Aorta (tissue), 5 donors: Measurements from ENCODE around the gene HTR3A. TPM values are rescaled to one million over a fixed set of nuclear protein-coding genes. Genes with fewer than 3 reads are reported as not detected.

Experiments used
- ATAC-seq: fragments of 200-7000 bp; cut with Tn5 transposase; one replicate; pipeline ENCODE4 v1.9.1; 2022; ENCODE audit warnings: moderate library complexity; ENCODE audit not compliant: low FRiP score
- DNase-seq, 2 donors: peaks; one replicate each; pipeline ENCODE4 v3.0.0-alpha.2; 2020
- H3K27ac ChIP-seq, 2 donors: one replicate each; pipeline ENCODE4 v1.5.1; 2013; ENCODE audit warnings: low read length in 2 of 2, mild to moderate bottlenecking in 2 of 2, moderate library complexity in 2 of 2, control low read depth in 1 of 2, inconsistent platforms in 1 of 2, low read depth in 1 of 2
- H3K27me3 ChIP-seq, 2 donors: one replicate each; pipeline ENCODE4 v1.6.1; 2013; ENCODE audit warnings: control low read depth in 1 of 2, low read length in 1 of 2, mild to moderate bottlenecking in 1 of 2, moderate library complexity in 1 of 2; ENCODE audit not compliant: insufficient read depth in 2 of 2, control insufficient read depth in 1 of 2
- H3K36me3 ChIP-seq, 2 donors: one replicate each; pipeline ENCODE4 v1.6.1; 2013; ENCODE audit warnings: control low read depth in 1 of 2, low read length in 1 of 2, mild to moderate bottlenecking in 1 of 2; ENCODE audit not compliant: insufficient read depth in 2 of 2, control insufficient read depth in 1 of 2
- H3K4me1 ChIP-seq, 2 donors: one replicate each; pipeline ENCODE4 v1.6.1; 2013; ENCODE audit warnings: low read length in 2 of 2, control low read depth in 1 of 2, mild to moderate bottlenecking in 1 of 2, moderate library complexity in 1 of 2; ENCODE audit not compliant: insufficient read depth in 2 of 2, control insufficient read depth in 1 of 2
- H3K4me3 ChIP-seq, 2 donors: one replicate each; pipeline ENCODE4 v1.5.1; 2013; ENCODE audit warnings: low read length in 2 of 2, control low read depth in 1 of 2, mild to moderate bottlenecking in 1 of 2
- H3K9me3 ChIP-seq: one replicate; pipeline ENCODE4 v1.6.1; 2013; ENCODE audit warnings: mild to moderate bottlenecking, low read length; ENCODE audit not compliant: control insufficient read depth
- WGBS, 2 donors: extraction: QIAGEN DNeasy Blood & Tissue Kit; methylation state at CpG; one replicate each; pipeline ENCODE4 v1.1.7; 2013; 5-methylcytosine and 5-hydroxymethylcytosine counted together
- intact Hi-C, 2 donors: fragments of 100-400 bp; cut with DNase I; formaldehyde crosslinking; loops; one replicate each; pipeline versions ENCODE4 v1.14.2 to v1.15.0; 2022
- polyA plus RNA-seq, 2 donors: library from polyadenylated mRNA; stranded (reverse); fragments of 200-250 nt; gene quantifications; one replicate each; pipeline ENCODE4 v1.2.3, GENCODE V29; 2013
- total RNA-seq, 2 donors: library from RNA; stranded (reverse); fragmentation: NEBNext Ultra II Directional; extraction: Animal tissue kit (Norgen Biotek cat#: 25700); gene quantifications; one replicate each; pipeline ENCODE4 v1.2.1, GENCODE V29; 2021
- donor health status: healthy with polysubstance abuse.
- donor health status: Bipolar disorder and iron deficiency.
- donor health status: DM: no; HTN: no; CAD: no.
- donor health status: DM: no; HTN: no; CAD: no.
- donor health status: DM: yes; HTN: yes; CAD: no.

HTR3A gene
- total and polyA plus RNA-seq, 4 donors: 0.20 TPM; not detected in 3

DNA sequence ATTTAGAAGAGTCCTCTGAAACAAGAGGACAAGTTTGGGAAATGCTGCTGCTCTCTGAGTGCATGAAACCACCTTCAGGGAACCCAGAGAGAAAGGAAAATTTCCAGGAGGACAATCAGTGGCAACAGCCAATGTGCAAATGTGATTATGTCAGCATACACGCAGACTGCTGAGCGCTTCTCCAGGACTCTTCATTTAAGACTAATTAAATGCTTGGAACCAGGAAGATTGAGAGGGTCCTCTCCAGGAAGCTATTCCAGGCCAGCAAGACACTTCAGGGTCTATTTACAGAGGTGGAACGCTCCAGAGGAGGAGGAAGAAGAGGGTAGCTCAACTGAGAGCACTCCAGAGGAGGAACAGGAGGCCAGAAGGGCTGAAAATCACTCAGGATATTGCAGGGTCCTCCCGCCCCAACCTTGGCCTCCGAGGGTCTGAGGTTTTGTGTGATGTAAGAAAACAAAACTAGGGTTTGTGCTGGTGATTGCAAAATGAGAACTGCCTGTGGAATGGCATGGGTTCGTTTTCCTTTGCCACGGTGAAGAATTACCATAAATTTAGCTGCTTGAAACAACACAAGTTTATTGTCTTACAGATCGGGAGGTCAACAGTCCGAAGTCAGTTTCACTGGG, 14.1 kb upstream of the HTR3A start:
- 26 to 39% methylated on average over 9 of the region's 9 CpGs for WGBS, 2 donors
- Histone ChIP-seq H3K27me3 (no peaks in the 10 kb centered on the region), H3K4me3 (no peak overlapping the region), H3K4me1 (no peaks in the 10 kb centered on the region), H3K27ac (no peak overlapping the region), H3K36me3 (no peaks in the 10 kb centered on the region), H3K9me3 (peaks cover 3% of the 10 kb centered on the region)
- no peak for DNase-seq
- ATAC-seq: no peak
- intact Hi-C loops: no loop called here

DNA sequence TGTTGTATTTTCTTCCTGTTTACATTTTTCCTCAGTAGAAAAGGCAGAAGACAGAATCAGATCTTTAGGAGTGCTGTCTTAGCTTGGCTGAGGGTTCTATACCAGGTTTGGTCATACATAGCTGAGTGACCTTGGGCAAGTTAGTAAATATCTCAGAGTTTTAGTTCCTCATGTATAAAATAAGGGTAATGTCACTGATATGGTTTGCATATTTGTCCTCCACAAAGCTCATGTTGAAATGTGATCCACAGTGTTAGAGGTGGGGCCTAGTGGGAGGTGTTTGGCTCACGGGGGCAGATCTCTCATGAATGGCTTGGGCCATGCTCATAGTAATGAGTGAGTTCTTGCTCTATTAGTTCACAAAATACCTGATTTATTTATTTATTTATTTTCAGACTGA, 7.5 kb upstream of the HTR3A start:
- intact Hi-C loops: no loop called here
- H3K36me3 ChIP-seq: no peaks in the 10 kb centered on the region
- no peak overlapping the region for H3K27ac ChIP-seq
- H3K4me1 ChIP-seq: no peaks in the 10 kb centered on the region
- H3K27me3 ChIP-seq: no peaks in the 10 kb centered on the region
- no peak for DNase-seq
- WGBS, 2 donors: 38 to 40% methylated on average over 1 of the region's 1 CpG
- H3K9me3 ChIP-seq: peaks cover 3% of the 10 kb centered on the region
- no peak overlapping the region for H3K4me3 ChIP-seq
- no peak for ATAC-seq

DNA sequence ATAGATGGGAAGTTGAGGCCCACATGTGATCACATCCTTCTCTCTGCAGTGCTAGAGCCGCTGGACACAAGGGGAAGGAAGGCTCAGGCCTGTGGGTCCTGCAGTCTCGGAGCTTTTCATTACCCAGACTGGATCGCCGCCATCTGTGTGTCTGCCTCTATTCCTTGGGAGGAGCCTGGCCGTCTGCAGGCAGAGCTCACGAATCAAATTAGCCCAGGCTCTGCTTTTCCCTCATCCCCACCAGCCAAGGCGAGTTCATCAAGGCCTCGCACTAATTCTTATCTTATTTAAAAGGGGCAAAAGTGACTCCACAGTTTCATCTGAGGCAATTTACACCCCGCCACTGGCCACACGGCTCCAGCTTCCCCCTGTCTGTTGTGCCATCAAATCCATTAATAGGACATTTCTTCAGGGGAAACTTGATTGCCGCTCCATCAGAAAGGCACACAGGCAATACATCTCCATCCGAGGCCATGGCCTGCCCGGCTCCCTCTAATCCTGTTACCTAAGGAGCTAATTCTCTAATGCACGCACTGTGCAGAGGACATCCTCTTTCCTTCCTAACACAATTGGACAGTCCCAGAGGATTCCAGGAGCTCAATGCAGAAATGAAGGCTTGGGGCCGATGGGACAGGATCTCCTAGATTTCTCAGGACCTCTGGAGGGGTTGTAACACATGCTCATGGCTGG, 3.3 kb upstream of the HTR3A start:
- DNase-seq (no peak), ATAC-seq (no peak)
- no peak overlapping the region for H3K4me3 ChIP-seq
- no peaks in the 10 kb centered on the region for H3K36me3 ChIP-seq
- H3K4me1 ChIP-seq: no peaks in the 10 kb centered on the region
- intact Hi-C loops: no loop called here
- H3K27me3 ChIP-seq: no peaks in the 10 kb centered on the region
- no peaks in the 10 kb centered on the region for H3K9me3 ChIP-seq
- WGBS, 2 donors: 79 to 83% methylated on average over 15 of the region's 15 CpGs
- H3K27ac ChIP-seq: no peak overlapping the region

DNA sequence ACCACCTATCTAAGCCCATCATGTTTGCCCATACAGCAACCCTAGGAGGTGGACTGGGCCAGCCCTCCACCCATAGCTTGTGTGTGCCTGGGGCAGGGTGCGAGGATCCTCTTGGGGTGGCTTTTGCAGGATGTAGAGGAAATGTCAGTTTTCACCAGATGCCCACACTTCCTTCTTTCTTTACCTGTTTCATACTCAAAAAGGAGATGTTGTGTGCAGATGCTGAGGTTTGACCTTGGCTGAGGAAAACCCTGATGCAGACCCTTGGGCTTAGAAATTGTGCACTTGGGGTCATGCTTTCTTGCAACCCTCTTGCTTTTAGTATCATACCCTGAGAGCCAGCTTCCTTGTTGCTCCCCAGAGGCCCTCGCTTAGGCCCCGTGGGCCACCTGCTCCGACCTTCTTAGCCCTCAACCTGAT, 2.2 kb downstream of the HTR3A start:
- Histone ChIP-seq H3K4me1 (no peaks in the 10 kb centered on the region), H3K4me3 (no peak overlapping the region), H3K9me3 (no peaks in the 10 kb centered on the region), H3K27me3 (no peaks in the 10 kb centered on the region), H3K27ac (no peak overlapping the region), H3K36me3 (no peaks in the 10 kb centered on the region)
- WGBS, 2 donors: 74 to 79% methylated on average over 4 of the region's 4 CpGs
- ATAC-seq (no peak), DNase-seq (no peak)
- intact Hi-C loops: no loop called here

DNA sequence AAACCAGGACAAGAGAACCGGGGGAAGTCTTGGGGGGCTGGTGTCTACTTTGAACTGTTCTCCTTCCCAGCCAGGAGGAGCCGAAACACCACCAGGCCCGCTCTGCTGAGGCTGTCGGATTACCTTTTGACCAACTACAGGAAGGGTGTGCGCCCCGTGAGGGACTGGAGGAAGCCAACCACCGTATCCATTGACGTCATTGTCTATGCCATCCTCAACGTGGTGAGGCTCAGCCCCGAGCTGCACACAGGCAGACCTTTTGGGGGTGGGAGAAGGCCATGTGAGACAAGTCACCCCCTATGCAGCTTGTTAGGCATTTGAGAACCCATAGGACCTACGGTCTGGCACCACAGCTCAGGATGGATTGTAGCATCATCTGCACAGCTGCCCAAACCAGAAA, 2.8 kb downstream of the HTR3A start:
- no peak for ATAC-seq
- no peaks in the 10 kb centered on the region for H3K36me3 ChIP-seq
- no peak overlapping the region for H3K4me3 ChIP-seq
- H3K27me3 ChIP-seq: no peaks in the 10 kb centered on the region
- no peak overlapping the region for H3K27ac ChIP-seq
- 86 to 89% methylated on average over 11 of the region's 11 CpGs for WGBS, 2 donors
- intact Hi-C loops: no loop called here
- H3K9me3 ChIP-seq: no peaks in the 10 kb centered on the region
- no peak for DNase-seq
- H3K4me1 ChIP-seq: no peaks in the 10 kb centered on the region

DNA sequence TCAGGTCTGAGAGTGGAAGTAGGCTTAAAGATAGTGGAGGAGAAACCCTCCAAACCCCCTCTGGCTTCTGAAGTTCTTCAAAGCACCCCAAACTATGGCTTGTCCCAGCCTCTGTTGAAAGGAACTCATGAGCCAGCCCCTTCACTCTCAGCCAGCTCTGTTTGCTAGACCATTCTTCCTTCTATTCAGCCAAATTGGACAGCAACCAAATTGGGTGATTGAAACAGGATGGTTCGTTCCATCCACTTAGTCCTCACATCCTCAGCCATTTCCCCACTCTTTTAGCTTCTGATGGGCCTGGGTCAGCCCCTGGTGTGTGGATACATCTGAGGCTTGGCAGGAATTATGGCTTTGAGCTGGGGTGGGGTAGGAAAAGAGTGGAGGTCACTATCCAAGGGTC, 4.5 kb downstream of the HTR3A start:
- Histone ChIP-seq H3K4me1 (no peaks in the 10 kb centered on the region), H3K36me3 (no peaks in the 10 kb centered on the region), H3K4me3 (no peak overlapping the region), H3K9me3 (no peaks in the 10 kb centered on the region), H3K27ac (no peak overlapping the region), H3K27me3 (no peaks in the 10 kb centered on the region)
- no peak for ATAC-seq
- DNase-seq: no peak
- intact Hi-C loops: no loop called here
- WGBS, 2 donors: 26% methylated on average over 1 of the region's 1 CpG

DNA sequence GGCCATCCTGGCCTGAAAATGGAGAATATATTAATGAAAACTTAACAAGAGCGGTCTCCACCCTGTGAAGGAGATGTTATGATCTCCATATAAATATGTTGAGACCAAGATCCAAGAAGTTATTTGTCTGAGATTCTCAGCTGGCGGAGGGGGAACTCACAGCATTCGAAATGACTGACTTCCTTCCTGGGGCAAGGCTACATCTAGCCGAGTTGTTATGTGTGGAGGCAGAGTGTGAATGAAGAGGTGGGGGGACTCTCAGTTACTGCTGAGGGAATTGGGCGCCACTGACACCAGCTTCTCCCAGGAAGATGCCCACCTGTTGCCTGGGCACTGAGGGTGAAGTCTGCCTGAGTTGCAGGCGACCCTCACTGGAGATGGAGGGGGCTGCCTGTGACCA, 5.9 kb downstream of the HTR3A start:
- Histone ChIP-seq H3K4me3 (no peak overlapping the region), H3K27ac (no peak overlapping the region), H3K4me1 (no peaks in the 10 kb centered on the region), H3K36me3 (no peaks in the 10 kb centered on the region), H3K9me3 (no peaks in the 10 kb centered on the region), H3K27me3 (no peaks in the 10 kb centered on the region)
- intact Hi-C loops: no loop called here
- WGBS, 2 donors: 74 to 75% methylated on average over 6 of the region's 6 CpGs
- DNase-seq (no peak), ATAC-seq (no peak)

DNA sequence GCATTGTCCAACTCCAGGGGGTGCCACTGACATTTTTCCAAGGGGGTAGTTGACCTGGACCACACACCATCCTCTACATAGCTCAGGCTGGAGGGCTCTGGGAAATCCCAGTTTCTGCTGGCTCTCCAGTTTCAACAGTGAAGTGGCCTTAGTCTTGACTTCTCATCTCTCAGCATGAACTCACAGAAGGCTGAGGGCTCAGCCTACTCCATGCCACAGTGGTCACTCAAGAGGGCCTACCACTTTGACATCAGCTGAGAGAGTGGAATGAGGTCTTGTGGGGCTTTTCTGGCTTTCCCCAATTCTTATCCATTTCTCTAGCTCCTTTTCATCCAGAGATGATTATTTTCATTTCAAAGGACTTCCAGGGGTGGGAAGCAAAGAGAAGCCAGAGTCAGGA, 7.4 kb downstream of the HTR3A start:
- Histone ChIP-seq H3K27ac (no peak overlapping the region), H3K27me3 (no peaks in the 10 kb centered on the region), H3K36me3 (no peaks in the 10 kb centered on the region), H3K4me3 (no peak overlapping the region), H3K4me1 (no peaks in the 10 kb centered on the region), H3K9me3 (no peaks in the 10 kb centered on the region)
- intact Hi-C loops: no loop called here
- ATAC-seq (no peak), DNase-seq (no peak)

DNA sequence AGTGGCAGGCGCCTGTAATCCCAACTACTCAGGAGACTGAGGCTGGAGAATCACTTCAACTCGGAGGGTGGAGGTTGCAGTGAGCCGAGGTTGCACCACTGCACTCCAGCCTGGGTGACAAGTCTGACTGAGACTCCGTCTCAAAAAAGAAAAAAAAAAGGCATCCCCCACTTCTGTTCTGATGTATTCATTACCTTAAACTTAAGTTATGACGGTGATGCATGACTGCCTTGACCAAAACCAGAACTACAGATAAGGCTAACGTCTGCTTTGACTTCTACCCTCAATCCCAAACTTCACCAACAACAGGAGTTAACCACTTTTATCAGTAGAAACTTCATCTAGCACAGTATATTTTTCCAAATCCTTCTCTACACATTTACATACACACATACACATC, 9.9 kb downstream of the HTR3A start:
- intact Hi-C loops: no loop called here
- 59 to 66% methylated on average over 6 of the region's 6 CpGs for WGBS, 2 donors
- Histone ChIP-seq H3K4me3 (no peak overlapping the region), H3K27me3 (no peaks in the 10 kb centered on the region), H3K9me3 (no peaks in the 10 kb centered on the region), H3K4me1 (no peaks in the 10 kb centered on the region), H3K27ac (no peak overlapping the region), H3K36me3 (no peaks in the 10 kb centered on the region)
- DNase-seq: no peak
- no peak for ATAC-seq
